ENCODE data around the gene LTC4S.

Gene LTC4S

DNA sequence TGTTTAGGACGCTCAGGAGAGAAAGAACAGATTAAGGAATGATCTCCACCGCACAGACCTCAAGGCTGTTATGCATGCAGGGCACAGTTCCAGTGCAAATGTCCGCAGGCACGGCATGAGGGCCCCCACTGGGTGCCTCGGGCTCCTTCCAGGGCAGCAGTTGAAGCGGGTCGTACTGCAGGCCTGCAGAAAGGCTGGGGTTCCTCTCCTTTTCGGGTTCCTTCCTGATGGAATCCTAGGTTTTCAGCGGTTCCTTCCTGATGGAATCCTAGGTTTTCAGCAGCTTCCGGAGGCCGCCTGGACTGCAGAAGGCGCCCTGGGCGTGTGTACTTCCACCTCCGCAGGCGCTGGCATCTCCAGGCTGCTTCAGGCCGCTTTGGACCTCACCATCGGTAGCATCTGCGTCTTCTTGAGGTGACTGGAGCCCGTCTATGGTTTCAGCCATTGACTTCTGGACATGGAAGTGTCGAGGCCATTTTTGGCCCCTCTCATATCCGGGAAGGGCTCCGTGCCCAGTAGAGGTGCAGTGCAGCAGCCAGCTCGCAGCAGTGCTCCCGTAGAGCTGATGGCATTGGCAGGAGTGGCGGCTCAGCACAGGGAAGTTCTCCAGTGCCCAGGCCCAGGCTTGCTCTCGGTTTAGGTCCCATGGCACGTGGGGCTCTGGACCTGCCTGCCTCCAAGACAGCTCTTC, 18.5 kb downstream of the LTC4S start:
- DNase-seq (ENCODE audit: low read depth): no peak

DNA sequence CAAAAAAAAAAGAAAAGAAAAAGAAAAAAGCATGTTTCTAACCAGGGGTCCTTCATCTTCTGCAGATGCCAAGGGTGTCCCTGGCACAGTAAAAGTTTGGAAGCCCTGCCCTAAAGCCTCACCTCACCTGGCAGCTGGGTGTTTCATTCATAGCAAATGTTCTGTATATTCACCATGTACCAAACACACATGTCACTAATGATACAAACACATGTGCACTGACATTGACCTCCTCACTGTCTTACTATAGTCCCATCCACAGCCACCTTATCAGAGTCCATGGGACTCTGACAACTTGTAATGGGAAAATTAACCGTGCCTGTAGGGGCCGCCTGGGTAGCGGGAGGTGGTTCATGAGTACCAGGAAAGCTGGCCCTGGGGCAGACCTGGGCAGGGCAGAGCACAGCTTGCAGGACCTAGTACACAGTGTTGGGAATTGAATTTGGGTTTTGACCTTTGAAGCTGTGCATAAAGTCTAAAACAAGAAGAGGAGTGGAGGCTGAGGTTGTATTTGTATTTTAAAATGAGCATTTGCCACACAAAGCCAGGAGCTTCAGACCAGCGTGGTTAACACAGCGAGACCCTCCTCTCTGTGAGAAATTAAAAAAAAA, 19.3 kb downstream of the LTC4S start:
- DNase-seq (ENCODE audit: low read depth): no peak

DNA sequence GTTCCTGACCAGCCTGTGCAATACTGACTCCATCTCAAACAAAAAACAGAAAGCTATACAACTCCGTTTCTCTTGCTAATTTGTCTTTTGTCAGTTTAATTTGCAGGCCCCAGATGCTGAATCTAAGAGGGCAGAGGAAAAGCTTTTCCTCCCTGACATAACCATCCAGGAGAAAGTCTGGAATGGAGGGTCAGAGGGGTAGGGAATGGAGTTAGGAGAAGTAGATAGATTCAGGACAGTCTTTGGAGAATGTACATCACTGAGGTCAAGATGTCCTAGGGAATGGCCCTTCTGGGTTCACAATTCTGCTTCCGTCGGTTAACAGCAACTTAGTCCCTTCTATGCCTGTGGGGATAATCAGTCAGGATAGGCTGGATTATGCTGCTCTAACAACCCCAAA, 20.3 kb downstream of the LTC4S start:
- no peak for DNase-seq (ENCODE audit: low read depth)

DNA sequence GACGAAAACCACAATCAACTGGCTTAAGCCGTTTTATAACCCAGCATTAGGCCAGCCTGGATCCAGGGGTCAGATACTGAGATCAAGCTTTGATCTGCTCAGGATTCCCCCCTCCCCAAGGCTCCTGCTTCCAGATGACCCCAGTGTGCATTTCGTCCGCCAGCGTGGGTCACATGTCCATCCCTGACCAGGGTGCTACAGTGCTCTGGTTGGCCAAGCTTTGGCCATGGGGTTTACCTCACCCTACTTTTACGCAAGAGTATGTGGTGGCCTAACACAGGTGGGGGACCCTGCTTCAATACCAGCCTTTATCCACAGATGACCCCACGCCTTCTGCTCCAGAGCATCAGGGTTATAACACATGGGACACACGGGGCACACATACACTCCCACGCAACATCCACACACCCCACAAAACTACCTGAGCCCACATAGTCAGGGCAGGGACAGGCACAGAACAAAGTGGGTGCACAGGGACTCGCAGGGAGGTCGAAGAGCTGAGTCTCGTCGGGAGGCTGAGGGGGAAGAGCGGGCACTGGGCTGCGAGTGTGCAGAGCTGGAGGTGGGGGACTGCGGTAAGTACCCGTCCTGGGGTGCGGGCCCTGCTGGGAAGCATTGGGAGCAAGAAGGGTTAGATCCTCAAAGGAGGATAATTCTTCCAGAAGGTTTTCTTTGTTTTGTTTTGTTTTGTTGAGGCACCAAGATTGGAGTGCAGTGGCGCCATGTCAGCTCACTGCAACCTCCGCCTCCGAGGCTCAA, 21.9 kb downstream of the LTC4S start:
- DNase-seq (ENCODE audit: low read depth): no peak

DNA sequence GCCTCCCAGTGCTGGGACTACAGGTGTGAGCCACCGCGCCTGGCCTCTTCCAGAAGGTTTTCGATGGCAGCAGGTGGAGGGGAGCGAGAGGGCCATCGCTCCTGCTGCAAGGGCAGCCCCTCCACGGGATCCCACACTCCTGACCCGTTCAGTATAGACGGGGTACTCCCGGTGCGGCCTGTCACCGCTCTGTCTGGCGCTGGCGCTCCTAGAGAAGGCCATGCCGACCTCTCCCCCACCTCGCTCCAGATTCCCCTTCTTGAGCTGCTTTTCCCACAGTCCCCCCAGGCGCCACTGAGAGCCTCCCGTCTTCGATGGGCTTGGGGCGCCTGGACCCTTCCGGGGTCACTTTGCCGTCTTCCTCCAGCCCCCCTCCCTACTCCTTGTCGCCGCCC, 22.6 kb downstream of the LTC4S start:
- DNase-seq (ENCODE audit: low read depth): no peak

DNA sequence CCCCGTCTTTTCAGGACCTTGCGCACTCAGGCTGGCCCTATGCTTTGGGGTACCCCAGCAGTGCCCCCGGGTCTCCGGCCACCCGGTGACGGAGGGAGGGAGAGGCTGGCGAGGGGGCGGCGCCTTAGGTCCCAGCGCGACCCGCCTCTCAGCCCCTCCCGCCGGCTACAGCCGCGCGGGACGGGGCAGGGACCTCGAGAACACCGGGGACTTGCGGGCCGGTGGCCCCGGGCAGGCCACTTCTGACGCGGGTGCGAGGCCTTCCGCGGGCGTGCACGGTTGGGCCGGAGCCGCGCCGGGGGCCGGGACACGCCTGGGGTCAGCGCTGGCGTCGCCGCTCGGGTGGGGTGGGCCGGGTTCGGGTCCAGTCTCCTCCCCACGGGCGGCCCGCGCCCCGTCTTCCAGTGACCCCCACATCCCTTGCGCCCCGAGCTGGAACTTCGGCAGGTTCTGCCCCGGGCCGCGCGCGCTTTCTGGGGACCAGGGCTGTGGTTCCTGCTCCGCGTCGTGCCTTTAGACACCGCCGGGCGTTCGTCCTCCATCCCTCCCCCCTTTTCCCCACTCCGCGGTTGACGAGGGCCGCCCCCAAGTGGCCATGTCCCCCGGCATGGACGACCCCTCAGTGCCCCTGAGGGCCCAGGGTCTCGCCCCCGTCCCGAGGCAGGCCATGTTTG, 23.1 kb downstream of the LTC4S start:
- DNase-seq (ENCODE audit: low read depth): no peak

DNA sequence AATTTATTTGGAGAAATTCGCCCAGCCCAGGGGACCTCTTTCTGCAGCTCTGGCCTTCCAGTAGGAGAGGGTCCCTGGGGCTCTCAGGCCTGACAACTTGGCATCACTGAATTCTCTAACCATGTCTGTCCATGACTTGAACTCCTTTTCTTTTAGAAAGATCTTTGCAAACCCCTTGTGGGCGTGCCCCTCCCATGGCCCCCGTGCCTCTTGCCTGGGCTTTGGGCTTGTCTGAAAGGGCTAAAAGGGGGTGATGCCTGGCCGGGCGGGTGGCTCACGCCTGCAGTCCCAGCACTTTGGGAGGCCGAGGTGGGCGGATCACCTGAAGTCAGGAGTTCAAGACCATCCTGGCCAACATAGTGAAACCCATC, 23.7 kb downstream of the LTC4S start:
- no peak for DNase-seq (ENCODE audit: low read depth)

DNA sequence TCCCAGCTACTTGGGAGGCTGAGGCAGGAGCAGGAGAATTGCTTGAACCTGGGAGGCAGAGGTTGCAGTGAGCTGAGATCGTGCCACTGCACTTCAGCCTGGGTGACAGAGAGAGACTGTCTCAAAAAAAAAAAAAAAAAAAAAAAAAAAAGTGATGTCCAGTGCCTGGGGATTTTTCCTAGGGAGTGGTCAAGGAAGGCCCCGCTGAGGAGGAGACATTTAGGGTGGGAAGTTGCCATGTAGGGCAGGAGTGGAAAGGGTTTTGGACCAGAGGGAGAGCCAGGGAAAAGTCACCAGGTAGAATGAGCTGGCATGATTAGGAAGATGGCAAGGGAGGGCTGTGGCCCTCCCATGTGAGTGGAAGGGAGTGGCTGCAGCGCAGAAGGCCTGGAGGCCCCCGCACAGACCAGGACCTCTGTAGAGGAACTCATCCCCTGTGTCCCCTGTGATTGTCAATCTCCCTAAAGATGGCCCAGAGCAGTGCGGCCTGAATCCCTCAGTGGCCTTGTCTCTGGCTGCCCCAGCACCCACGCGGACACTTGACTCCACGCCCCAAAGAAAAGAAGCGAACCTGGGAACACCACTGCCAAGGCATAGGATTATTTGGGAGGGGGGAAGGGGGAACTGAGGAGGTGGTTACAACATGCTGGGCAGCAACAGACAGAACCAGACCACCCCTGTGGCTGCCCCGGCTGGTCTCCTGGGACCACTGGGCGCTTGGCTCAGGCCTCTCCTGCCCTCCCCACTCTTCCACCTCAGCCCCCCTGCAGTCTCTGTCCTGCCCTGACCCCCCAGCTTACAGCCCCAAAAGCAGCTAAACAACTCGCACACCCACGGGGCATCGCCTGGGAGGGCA, 24.3 kb downstream of the LTC4S start:
- no peak for DNase-seq (ENCODE audit: low read depth)

DNA sequence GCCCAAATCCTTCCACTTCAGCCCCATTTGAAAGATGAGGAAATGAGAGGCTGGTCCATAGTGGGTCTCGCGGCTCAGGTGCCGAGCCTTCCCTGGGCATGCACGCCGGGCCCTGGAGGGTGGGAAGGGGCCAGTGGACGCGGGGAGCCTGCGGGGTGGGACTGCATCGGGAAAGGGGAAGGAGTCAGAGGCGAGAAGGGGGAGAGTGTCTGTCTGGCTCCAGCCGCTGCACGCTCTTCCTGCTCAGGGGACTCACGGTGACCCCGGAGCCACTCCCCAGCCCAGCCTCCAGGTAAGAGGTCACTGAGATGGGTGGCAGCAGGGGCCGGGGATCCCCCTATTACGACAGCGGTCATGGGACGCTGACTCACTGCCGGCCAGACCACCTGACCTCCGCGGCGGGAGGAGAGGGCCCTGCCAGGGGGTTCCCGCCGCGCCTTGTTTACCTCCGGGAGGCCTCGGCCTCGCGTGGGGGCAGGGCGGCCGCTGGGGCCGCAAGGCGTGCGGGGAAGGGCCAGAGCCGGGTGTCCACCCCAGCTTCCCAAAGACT, 25.0 kb downstream of the LTC4S start:
- DNase-seq (ENCODE audit: low read depth): peak; percentile 78

DNA sequence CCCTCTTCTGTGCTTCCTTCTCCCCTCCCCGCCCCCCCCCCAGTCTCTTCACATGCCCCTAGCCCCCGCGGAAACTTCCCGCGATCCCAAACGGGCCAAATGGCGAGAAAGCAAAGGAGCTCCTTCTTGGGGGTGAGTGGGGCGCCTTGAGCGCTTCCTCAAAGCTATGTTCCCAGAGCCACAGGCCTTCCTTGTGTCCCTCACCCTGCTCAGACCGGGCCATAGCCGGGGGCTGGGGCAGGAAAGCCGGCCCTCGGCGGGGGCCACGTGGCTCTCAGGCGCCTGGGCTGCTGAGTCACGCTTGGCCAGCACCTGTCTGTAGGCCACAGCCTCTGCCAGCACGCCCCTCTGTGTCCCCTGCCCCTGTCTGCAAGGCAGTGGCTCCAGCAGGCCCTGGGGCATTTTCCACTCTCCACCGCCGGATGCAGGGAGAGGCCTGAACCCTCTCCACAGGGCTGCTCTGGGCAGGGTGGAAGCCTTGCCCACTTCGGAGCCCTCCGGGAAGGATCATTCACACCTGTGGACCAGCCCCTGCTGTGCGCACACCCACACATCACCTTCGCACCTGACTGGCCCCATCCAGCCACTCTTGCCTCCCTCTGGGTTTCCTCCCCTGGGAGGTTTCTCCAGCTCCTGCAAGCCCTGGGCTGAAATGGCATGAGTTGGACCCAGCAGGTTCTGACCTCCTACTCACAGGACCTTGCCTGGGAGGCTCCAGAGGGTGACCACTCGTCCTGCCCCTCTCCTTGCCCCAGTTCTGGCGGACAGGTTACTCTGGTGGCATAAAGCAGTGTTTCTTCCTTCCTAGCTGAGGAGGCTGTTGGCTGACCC, 25.7 kb downstream of the LTC4S start:
- DNase-seq (ENCODE audit: low read depth): no peak

DNA sequence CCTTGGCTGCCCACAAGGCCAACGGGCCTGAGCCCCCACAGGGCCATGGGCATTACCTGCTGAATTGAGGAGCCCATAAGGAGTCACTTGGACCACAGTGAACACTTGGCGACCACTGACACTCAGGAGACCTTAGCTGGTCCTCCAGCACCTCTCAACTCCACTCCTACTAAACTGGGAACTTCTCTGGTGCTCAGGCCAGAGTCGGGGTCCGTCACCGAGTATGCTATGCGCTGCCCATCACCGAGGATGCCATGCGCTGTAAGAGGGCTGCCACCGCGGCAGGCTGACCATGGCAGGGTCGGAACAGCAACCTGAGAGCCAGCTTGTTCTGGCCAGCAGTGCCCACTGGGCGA, 26.3 kb downstream of the LTC4S start:
- DNase-seq (ENCODE audit: low read depth): no peak

DNA sequence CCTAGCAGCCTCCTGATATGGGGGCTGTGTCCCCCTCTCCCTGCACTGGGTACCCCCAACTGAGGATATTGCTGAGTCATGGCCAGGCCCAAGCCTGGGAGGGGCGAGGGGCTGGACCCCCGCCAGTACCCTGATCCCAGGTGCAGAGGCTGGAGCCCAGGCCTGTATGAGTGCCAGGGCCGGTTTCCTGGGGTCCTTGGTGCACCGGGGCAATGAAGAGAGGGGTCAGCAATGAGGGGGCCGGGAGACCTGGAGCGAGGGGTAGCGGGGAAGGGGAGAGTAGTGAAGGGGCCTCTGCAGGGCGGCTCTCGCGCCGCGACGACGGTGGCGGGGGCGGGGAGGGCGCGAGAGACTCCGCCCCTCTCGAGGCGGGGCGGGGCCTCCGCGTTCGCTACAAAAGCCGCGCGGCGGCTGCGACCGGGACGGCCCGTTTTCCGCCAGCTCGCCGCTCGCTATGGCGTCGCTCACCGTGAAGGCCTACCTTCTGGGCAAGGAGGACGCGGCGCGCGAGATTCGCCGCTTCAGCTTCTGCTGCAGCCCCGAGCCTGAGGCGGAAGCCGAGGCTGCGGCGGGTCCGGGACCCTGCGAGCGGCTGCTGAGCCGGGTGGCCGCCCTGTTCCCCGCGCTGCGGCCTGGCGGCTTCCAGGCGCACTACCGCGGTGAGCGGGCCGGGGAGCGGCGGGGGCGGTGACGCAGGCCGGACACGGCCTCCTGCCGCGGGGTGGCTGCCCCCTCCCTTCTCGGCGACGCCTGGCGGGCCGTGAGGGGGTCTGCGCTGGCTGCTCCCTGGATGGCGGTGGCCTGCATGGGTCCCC, 26.9 kb downstream of the LTC4S start, which contains the start of gene SQSTM1:
Gene SQSTM1 (plus strand): TSS at position 423 of the 815 bp plus-strand sequence. CDS start 32 bp downstream, at position 455.
- peak; percentile 77 for DNase-seq (ENCODE audit: low read depth)

DNA sequence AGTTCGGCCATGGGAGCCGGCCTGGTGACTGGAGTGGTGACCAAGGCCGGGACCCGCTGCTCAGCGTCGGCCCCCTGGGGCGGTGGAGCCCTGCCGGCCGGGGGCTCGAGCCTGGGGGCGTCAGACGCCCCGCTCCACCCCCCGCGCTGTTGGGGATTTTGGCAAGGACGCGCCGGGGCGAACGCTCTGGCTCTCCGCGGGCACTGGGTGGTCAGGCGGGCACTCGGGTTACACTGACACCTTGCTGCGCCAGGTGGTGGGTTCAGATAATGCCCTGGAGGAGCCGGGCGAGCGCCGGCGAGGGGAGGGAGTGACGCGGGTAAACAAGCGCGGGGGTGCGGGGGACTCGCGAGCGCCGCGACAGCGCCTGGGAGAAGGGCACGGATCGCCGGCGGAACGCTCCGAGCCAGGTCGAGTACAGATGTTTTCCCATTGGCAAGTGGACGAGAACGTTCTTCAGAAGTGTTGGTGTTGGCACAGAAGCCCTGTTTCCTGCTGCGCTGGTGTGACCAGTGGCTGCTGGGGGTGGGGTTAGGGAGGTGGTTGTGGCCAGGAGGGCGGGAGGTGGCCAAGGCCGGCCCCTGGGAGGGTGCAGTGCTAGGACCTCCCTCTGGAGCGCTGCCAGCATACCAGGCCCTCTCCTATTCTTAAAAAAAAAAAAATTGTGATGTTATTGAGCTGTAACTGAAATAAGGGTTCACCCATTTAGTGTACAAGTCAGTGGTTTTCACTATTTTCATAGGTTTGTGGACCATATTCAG, 27.7 kb downstream of the LTC4S start:
- peak; percentile 75 for DNase-seq (ENCODE audit: low read depth)

DNA sequence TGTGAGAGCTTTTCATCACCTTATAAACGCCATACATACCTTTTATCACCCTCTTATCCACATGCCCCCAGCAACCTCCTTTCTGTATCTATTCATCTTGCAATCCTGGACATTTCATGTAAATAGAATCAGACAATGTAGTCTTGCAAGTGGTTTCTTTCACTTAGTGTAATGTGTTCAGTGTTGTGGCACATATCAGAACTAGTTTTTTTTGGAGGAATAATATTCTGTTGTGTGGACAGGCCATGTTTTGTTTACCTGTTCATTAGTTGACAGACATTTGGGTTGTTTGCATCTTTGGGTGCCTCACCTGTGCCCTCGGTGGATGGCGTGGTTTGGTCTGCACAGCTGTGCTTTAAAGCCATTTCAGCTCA, 28.3 kb downstream of the LTC4S start:
- no peak for DNase-seq (ENCODE audit: low read depth)

DNA sequence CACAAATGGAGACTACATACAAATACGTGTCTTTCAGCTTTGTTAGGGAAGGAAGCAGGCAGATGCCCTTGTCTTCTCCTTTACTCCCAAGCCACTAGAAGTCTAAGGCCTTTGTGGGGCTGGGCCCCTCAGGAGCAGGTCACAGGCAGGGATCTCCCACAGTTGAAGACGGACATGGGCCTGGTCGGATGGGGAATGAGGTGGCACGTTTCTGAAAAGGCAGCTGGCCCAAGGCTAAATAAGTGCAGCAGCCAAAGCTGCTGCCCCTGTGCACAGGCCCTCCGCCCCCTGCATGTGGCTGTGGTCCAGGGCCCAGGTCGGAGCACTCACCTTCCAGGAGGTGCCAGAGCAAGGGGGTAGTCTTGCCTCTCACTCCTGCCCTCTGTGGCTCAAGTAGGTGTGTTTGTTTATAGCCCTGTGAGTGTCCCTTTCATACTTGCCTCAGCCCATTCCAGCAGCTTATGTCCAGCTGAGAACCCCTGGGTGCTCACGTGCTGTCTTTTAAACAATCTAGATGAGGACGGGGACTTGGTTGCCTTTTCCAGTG, 28.7 kb downstream of the LTC4S start:
- no peak for DNase-seq (ENCODE audit: low read depth)

DNA sequence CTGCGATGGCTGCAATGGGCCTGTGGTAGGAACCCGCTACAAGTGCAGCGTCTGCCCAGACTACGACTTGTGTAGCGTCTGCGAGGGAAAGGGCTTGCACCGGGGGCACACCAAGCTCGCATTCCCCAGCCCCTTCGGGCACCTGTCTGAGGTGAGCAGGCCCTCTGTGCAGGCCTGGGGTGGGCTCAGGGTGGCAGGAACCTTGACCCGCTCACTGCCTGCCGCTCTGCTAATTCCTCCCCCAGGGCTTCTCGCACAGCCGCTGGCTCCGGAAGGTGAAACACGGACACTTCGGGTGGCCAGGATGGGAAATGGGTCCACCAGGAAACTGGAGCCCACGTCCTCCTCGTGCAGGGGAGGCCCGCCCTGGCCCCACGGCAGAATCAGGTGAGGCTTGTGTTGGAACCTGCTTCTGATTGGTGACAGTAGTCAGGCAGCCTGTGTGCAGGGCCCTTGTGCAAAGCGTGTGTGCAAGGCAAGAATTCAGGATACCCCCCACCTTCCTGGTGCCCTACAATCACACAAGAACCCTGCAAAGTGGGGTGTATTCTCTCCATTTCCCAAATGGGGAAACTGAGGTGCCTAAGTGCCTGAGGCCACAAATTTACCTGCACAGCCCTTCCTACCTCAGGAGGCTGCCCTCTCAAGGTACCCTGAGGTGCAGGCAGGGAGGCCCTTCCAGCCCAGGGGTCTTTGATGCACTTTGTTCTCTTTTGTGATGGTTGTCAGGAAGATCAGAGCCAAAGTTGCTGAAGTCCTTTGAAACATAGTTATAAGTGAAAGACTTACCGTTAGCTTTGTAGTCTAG, 30.4 kb downstream of the LTC4S start:
- DNase-seq (ENCODE audit: low read depth): no peak

DNA sequence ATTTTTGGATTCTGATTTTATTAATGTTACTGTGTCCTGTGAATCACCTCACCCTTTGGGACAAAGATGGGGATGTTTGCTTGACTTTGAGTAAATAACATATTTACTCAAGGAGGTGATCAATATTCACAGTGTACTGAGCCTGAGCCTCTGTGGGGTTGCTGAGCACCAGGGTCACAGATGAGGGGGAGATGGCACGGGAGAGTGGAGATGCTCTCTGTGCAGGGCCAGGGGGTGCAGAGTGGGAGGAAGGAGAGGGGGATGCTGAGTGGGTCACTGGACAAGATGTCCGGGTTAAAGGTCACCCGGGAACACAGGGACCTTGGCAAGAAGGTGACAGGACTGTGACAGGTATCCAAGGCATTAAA, 30.9 kb downstream of the LTC4S start:
- DNase-seq (ENCODE audit: low read depth): no peak

DNA sequence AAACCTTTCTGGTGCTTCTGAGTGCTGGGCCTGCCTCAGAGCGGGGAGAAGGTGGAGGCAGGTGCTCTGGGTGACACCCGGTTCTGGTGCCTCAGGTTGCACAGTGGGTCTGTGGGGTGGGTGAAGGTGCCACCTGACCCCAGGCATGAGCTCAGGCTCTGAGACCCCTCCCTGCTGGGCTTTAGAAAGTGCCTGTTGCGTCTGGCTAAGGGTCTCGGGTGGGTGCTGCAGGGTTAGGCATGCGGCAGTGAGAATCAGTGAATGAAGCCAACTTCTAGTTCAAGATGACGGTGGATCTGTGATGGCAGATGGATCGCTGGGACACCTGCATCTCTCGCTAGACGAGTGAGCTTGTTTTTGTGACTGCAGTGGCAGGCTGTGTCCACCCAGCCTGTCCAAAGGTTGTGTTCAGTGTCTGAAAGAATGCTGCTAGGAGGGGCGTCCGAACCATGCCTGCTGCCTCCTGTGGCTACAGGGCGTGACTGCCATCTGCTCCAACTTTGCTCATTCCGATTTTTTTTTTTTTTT, 31.9 kb downstream of the LTC4S start:
- DNase-seq (ENCODE audit: low read depth): no peak
